Uterus (tissue), 2 donors: Measurements from ENCODE around the gene CSN3.
"Not testable (repeated sequence)": the region's sequence is repeated elsewhere in the genome, so short reads cannot be mapped to it uniquely, and the experiment has no call there.

Experiments used
- CTCF ChIP-seq, 4 experiments: fragments of 200-600 bp in 2 of 4; fragments of 450-650 bp in 2 of 4; sonication (generic) in 2 of 4; IDR thresholded peaks; one replicate each; pipeline ENCODE4 v1.5.1; 2016 to 2019; ENCODE audit warnings: antibody characterized with exemption in 4 of 4, mild to moderate bottlenecking in 2 of 4, moderate library complexity in 1 of 4
- POLR2A ChIP-seq, 2 donors: fragments of 450-650 bp; IDR thresholded peaks; one replicate each; pipeline ENCODE4 v1.6.1; 2016; ENCODE audit warnings: antibody characterized with exemption in 2 of 2, mild to moderate bottlenecking in 1 of 2, moderate library complexity in 1 of 2

DNA sequence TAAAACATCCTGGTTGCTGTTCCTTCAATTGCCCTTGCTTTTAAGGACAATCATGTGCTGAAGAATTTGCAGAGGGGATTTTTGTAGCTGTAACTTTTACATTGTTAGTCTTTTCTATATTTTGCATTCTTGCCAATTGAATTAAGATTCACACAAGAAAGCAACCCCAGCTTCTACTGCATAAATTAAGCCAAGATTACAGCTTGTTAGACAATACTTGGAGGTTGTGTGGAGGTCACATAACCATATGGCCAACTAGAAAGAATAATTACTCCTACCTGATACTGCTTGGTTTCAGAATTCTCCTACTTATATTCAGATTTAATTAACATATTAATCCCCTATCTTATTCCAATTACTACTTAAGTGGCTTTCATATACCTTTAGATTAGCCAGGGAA, 20.6 kb upstream of the CSN3 start:
- not testable (repeated sequence) for TF ChIP-seq CTCF, POLR2A (IDR thresholded peaks at IDR 0.05)
